Measurements from ENCODE around the gene CPO. TPM values are rescaled to one million over a fixed set of nuclear protein-coding genes. Genes with fewer than 3 reads are reported as not detected.

The CPO gene
- total and polyA plus RNA-seq, 9 of the 15 experiments (the other 6 are each of a cell fraction or from before 2014, with no cell fraction given), result not detected

- no peak for TF ChIP-seq EP400 (IDR thresholded peaks at IDR 0.05)
Observed at GRCh38 chr2:206989311-206989710, 50.0 kb downstream of the CPO start (continued).

GRCh38 chr2:206990360-206990759 lies 51.0 kb downstream of the CPO start:
- ChIA-PET POLR2A (no interaction called here), CTCF (ENCODE audit: low intra/inter-chr PET ratio) (no interaction called here)
- no peak for TF ChIP-seq ERF (CRISPR knock-in tag; IDR thresholded peaks at IDR 0.05)
- no peak for TF ChIP-seq XRCC4 (IDR thresholded peaks at IDR 0.05; ENCODE audit: extremely low read depth, insufficient read depth, insufficient read length)
- no peak for TF ChIP-seq TBP (optimal IDR thresholded peaks at IDR 0.05; ENCODE audit: low read depth, low read length)
- no peak for TF ChIP-seq FOXK2 (conservative IDR thresholded peaks at IDR 0.05 in 1 of 2, IDR thresholded peaks at IDR 0.05 in 1 of 2; ENCODE audit: low read depth in 2 of 2)
- TF ChIP-seq ZNF124 (CRISPR knock-in tag; IDR thresholded peaks at IDR 0.05), result no peak
- TF ChIP-seq SP1 (CRISPR knock-in tag; IDR thresholded peaks at IDR 0.05), result no peak
- no peak for TF ChIP-seq ZBTB17 (CRISPR knock-in tag; IDR thresholded peaks at IDR 0.05)
- no peak for TF ChIP-seq TAF9B (IDR thresholded peaks at IDR 0.05; ENCODE audit: partially characterized antibody)
- TF ChIP-seq CCNT2 (IDR thresholded peaks at IDR 0.05; ENCODE audit: borderline replicate concordance, extremely low read depth, insufficient read length, low read depth, low read length), result no peak
- no peak for TF ChIP-seq FIP1L1 (IDR thresholded peaks at IDR 0.05; ENCODE audit: low read depth, low read length, poor library complexity, severe bottlenecking)
- no peak for TF ChIP-seq CBX1 (IDR thresholded peaks at IDR 0.05; ENCODE audit: low read depth)
- no peak for TF ChIP-seq HDGF (IDR thresholded peaks at IDR 0.05)
- no peak overlapping the region for H2AFZ ChIP-seq (ENCODE audit: low read depth, low read length)
- H3K79me2 ChIP-seq (ENCODE audit: control insufficient read depth, insufficient read depth, low read length), result no peaks in the 10 kb centered on the region
- no peak for FAIRE-seq
- BruUV-seq (replicated peaks), result no TSS peak
- no peak overlapping the region for H3K9ac ChIP-seq (ENCODE audit: insufficient read depth in 1 of 2, low read depth in 2 of 2, low read length in 2 of 2)
- H4K20me1 ChIP-seq (replicated peaks; ENCODE audit: control insufficient read depth, insufficient read depth, low read length), result no peaks in the 10 kb centered on the region
- H3K9me1 ChIP-seq (ENCODE audit: control insufficient read depth, insufficient read depth, low read length), result no peaks in the 10 kb centered on the region
- 0% methylated on average over 4 of the region's 4 CpGs for WGBS (ENCODE audit: insufficient coverage, low coverage, missing lambda C conversion rate)
- no peaks in the 10 kb centered on the region for H3K27me3 ChIP-seq (ENCODE audit: control insufficient read depth in 2 of 2, insufficient read depth in 2 of 2, low read length in 2 of 2)
- ATAC-seq, result no peak
- no peak overlapping the region for H3K27ac ChIP-seq (ENCODE audit: extremely low read depth, low read depth, low read length)
- H3K4me3 ChIP-seq, result no peak overlapping the region
- H3K9me3 ChIP-seq (replicated peaks; ENCODE audit: control insufficient read depth, insufficient read depth, low read depth, low read length), result no peaks in the 10 kb centered on the region
- H3K4me2 ChIP-seq (ENCODE audit: insufficient read depth, low read length), result no peak overlapping the region
- H3K4me1 ChIP-seq (replicated peaks in 1 of 2; ENCODE audit: control insufficient read depth in 2 of 2, insufficient read depth in 2 of 2, low read length in 2 of 2), result no peaks in the 10 kb centered on the region
- in situ Hi-C loops (cut with MboI) (loop anchor here (25.0 kb wide), 1 partner anchor 472 kb away; no protein-coding TSS in a partner anchor), intact Hi-C loops (cut with micrococcal nuclease) (no loop called here)
- no peaks in the 10 kb centered on the region for H3K36me3 ChIP-seq (ENCODE audit: control insufficient read depth, insufficient read depth, low read length)
- DNase-seq (ENCODE audit: extremely low read depth in 1 of 4, low spot score in 3 of 4), result no peak
